ENCODE data around the gene RRAGC.
"Not testable (repeated sequence)": the region's sequence is repeated elsewhere in the genome, so short reads cannot be mapped to it uniquely, and the experiment has no call there.

Gene RRAGC

DNA sequence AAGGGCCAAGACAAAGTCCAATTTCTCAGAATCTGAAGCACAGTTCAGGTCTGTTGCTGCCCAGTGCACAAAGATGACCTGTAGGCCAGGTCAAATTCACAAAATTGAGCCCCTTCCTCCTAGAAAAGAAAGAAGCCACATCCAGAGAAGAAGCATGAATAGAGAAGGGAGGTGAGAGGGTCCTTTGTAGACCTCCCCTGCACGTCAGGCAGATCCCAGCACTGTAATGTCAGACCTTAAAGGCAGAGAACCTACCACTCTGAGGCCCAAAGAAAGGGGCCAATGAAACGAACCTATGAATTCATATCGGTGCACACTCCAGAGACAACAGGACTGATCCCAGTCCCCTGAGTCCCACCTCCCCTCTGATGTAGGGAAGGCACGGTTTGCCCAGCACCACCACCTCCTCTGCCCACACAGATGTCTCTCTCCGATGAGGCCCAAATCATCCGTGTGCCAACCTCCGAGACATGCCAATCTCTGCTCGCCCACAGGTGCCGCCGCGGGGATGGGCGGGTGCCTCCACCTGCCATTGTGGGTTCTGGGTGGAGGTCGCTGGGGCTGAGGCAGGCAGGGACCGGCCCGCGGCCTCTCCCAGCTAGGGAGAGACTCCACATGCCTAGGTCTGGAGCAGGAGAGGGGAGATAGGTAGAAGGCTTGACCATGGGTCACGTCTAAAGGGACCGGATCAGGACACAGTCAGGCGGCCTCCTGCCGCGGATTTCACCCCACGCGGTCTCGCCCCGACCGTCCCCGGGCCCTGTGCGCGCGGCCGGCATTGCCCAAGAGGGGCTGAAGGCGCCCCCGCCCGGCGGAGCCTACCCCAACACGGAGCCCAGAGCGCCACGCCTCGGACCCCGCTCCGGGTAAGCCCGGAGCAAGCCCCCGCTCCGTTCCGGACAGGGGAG, 42.1 kb downstream of the RRAGC start:
- DNase-seq (ENCODE audit: low read depth in 2 of 2), result no peak

DNA sequence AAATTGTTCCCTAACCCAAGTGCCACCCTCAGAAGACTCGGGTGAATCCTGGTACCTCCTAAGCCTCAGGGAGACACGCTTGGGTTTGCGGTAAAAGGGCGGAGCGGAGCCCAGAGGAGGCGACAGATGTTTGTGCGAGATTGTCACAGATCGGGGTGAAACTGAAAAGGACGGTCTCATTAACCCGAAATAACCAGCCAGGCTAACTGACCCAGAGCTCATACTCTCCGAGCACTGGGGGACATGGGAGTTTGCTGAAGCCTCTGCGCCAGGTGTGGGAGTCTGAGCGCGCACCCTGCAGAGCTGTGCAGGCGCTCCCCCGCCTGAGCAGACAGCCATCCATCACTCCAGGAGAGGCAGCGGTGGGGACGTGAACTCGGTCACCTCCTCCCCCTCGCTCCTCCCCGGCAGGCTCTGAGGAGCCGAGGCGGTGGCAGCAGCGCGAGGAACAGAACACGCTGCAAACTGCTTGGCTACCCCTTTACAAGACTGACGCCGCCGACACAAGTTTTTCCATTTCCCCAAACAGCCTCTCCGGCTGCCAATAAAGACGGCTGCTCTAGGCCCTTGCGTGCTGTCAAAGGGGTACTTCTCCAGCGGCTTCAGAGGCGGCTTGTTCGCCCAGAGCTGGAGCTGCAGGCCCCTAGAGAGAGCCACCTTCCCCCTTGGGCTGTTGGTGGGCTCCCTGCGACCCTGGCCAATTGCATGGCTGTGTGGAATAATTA, 43.5 kb downstream of the RRAGC start:
- no peak for DNase-seq (ENCODE audit: low read depth in 2 of 2)

DNA sequence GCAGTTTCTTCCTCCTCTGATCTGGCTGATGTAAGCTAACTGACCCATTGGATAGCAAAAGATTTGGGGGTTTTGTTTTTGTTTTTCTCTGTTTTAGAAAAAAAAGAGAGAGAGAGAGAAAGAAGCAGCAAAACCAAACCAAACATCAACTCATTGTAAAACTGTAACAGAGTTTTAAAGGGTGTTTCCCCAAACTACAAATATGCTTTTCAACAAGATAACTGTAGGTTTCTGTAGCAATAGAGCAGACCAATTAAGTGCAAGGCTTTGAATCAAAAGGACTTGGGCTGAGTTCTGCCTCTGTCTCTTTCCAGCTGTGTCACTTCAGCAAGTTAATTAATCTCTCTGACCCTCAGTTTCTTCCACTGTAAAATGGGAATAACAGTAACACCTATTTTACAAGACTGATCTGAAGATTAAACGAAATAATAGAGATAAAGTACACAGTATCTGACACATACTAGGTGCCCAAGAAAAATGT, 44.5 kb downstream of the RRAGC start:
- DNase-seq (ENCODE audit: low read depth in 2 of 2), result no peak

DNA sequence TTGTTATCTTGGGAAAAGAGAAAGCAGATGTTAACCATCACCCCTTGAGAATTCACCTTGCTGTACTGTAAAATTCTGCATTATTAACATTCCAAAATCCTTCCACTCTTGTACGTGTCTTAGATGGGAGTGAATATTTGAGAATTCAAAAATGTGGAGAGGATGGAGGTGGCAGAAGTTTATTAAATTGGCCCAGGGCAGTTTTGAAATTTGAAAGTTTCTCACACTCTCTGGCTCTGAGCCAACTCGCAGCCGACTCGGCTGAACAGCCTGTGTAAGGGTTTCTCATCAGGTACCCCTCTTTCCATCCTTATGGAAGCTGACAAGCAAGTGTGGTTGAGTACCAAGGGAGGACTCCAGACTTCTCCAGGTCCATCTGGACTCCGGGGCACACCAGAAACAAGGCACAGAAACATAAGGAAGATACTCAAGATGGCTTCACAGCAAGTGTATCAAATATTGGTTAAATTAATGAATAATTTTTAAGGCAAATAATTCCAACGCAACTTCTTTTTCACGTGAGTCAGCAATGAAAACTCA, 45.1 kb downstream of the RRAGC start:
- no peak for DNase-seq (ENCODE audit: low read depth in 2 of 2)

DNA sequence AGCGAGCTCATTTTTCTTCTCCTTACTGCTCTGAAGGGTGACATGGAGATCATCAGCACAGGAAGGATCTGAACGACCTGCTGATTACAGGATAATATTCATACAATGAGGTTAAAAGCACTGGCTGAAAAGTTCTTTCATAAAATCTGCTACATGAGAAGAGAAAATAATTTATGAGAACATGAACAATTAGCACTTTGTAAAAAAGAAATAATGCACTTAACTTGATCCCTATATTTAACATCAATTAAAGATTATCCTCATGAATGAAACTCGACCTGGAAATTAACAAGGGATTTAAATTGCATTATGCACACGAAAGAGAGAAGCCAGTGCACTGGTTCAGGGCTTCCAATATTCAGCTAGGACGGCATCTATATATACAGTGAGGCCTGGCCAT, 46.6 kb downstream of the RRAGC start:
- no peak for DNase-seq (ENCODE audit: low read depth in 2 of 2)

DNA sequence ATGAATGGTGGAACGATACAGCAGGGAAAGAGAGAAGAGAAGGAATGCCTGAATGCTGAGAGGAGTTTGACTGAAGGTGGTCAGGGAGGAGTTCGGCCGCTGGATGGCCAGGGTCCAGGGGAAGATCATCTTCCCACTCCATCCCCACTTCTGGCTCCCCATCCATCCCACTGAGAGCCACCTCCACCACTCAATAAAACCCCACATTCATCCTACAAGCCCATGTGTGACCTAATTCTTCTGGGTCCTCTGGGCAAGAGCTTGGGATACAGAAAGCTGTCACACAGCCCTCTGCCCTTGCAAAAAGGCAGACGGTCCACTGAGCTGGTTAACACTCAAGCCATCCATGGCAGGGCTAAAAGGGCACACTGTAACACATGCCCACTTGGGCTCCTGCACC, 48.1 kb downstream of the RRAGC start:
- DNase-seq (ENCODE audit: low read depth in 2 of 2), result not testable (repeated sequence)

DNA sequence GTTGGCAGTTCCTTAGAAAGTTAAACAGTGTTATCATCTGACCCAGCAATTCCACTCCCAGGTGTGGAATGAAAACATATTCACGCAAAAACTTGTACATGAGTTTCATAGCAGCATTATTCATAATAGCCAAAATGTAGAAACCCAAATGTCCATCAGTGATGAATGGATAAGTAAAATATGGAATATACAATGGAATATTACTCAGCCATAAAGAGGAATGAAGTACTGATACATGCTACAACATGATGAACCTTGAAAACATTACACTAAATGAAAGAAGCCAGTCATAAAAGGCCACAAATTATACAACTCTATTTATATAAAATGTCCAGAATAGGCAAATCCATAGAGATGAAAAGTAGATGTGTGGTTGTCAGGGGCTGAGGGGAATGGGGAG, 53.5 kb downstream of the RRAGC start:
- no peak for DNase-seq (ENCODE audit: low read depth in 2 of 2)

DNA sequence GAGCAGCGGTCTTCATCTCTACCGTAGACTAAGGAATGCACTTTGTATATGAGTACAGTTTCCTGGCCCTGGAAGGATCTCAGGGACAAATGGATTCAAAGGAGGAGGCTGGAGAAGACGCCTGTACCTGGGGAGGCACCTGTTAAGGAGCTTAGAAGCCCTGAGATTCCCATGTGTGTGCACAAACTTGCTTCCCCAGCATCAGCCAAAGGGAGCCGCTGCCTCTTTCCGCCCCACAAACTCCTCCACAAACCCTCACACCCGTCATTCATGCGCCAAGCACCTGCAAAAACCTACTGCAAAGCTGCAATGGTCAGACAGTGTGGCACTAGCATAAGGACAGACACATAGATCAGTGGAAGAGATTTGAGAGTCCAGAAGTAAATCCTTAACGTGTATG, 54.5 kb downstream of the RRAGC start:
- DNase-seq (ENCODE audit: low read depth in 2 of 2), result no peak

DNA sequence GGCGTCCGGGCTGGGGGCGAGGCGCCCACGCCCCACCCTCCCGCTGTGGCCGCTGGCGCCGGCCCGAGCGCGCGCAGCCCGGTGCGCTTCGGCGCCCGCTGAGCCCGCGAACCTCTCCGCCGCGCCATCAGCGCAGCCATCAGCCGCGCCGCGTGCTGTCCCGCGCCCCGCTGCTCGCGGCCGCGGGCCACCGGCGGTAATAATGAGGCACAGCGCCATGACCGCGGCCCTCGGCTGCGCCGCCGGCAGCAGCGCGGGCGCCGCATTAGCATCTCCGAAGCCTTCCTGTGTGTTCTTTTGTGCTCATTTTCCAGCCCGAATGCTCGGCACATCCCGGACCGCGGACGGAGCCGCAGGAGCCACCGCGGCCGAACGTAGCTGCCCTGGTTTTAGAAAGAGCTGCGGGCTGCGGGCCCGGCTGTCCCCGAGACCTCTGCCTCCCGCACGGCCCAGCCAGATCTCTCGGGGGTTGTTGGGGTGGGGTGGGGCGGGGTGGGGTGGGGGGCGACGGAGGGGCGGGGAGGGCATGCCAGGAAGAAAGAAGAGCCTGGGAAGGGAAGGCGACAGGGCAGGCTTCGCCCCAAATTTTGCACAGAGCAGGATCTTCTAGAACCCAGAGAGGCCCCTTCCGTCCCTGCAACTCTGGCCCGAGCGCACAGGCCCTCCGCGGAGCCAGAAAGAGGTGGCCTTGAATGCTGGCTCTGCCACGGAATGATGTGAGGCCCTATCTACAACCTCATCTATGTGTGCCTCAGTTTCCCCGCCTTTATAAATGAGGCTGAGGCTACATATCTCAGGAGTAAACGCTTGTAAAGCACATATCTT, 55.3 kb downstream of the RRAGC start:
- no peak for DNase-seq (ENCODE audit: low read depth in 2 of 2)

DNA sequence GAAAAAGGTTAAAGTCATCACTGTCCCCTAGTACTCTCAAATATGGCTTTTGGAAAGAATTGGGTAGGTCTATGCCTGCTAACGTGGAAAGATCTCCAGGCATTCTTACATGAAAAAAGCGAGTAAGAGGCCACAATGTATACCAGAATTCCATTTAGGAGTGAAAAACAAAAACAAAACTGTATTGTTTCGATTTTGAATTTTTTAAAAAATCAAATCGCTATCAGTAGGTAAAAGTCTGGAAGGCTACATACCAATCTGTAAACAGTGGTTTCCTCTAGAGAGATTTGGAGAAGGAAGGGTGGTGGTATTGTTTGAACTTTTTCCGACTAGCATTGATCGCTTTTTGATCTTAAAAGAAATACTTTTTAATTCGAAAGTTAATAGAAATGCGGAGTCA, 55.9 kb downstream of the RRAGC start:
- DNase-seq (ENCODE audit: low read depth in 2 of 2), result no peak

DNA sequence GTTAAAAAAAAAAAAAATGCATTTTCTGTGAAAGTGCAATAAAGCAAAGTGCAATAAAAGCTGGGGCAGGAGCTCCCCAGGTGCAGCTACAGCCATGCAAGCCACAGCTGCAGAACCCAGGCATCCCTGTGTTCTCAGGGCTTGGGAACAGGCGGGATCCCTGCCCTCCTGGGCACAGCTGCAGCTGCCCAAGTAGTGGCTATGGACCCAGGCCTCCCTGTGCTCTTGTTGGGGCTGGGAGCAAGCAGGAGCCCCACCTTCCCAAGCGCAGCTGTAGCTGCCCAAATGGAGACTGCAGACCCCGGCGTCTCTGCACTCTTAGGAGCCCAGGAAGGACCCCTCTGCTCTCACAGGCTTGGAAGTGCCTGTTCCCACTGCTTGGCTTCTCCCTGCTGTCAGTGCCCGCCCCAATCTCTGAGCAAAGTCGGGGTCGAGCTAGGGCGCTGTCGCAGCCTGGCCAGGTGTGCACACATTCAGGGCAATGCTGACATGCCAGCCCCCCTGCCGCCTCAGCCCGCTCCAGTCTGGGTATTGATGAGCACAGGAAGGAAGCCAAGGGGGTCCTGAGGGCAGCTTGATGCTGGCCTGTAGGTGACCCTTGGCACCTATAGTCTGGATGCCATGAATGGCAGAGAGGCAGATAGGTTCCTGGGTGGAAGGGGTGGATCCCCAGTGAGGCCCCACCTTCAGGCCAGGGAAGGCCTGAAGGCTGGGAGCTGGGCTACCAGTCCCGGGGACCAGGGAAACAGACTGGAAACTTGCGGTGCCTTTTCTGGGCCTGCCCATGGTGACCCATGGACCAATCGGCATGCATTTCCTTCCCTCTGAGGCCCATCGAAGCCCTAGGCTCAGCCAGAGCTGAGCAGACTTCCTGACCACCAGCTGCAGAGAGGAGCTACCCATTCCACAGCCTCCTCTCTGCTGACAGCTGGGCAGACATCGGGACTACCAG, 58.6 kb downstream of the RRAGC start:
- no peak for DNase-seq (ENCODE audit: low read depth in 2 of 2)

DNA sequence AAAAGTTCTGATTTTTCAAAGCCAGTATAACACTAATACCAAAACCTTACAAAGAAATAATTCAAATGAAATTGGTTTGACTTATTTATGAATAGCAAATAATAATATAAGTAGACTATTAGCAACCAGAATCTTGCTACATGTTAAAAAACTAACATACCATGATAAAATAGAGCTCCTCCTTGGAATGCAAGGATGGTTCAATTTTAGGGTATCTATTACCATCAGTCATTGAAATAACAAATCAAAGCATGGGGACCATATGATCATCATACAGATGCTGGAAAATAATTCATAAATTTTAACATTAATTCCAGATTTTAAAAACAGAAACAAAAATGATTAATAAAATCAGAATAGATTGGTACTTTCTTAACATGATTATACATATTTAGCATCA, 66.3 kb downstream of the RRAGC start:
- no peak for DNase-seq (ENCODE audit: low read depth in 2 of 2)

DNA sequence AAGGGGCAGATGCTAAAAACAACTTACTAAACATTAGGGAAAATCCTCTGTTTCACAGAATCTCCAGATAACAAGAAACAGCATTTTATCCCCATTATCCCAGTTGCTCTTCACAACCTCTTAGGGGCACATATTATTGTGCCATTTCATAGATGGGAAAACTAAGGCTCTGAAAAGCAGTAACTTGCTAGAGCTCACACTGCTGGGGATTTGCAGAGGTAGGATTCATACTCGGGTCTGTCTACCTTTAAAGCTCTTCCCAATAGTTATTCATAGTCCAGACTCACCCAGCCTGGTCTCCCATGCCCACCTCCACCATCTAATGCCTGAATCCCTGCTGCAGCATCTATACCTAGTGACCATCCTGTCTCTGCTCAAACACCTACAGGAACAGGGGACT, 67.7 kb downstream of the RRAGC start:
- DNase-seq (ENCODE audit: low read depth in 2 of 2), result no peak

DNA sequence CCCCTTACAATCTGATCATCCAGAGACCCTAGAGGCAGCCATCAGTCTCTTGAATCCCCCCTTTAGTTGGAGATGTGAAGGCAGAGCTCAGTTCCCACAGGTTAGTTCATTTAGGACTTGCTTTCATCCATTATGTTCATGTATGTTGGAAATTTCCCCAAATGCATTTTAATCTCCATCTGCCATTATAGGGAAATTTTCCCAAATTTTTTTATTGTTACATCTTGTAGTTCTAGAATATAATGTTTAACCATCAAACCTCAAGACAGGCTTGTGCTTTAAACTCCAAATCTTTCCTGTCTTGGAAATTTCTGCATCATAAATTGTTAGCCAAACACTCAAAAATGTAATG, 68.4 kb downstream of the RRAGC start:
- DNase-seq (ENCODE audit: low read depth in 2 of 2), result no peak

DNA sequence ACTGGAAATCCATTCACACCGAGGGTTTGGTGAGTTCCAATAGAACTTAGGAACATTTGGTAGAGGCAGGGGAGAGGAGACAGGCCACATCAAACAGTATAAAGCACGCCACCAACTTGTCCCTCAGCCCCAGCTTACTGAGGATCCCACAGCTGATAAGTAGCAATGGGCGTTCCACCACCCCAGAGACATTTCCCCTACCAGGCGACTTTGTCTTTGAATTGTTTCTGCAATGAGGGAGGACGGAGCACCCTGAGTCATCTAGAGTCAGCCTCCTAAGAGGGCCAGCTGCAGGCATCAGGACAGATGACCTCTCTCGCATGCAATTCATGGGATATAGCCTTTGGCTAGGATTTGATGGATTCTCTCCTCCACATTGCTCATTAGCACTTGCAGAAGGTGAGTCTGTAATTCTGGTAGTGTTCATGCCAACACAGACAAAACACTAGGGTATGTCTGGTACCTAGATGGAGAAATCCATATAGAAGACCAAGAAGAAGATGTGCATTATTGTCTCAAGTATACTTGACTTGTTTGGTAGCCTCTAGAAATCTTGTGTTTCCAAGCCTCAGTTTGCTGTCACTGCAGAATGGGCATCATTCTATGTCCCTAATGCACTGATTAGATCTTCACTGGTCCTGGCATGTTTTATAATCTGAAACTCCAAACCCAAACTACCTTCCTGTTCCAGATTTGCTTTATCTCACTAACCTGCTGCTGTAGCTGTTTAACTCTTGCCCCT, 69.0 kb downstream of the RRAGC start:
- no peak for DNase-seq (ENCODE audit: low read depth in 2 of 2)

DNA sequence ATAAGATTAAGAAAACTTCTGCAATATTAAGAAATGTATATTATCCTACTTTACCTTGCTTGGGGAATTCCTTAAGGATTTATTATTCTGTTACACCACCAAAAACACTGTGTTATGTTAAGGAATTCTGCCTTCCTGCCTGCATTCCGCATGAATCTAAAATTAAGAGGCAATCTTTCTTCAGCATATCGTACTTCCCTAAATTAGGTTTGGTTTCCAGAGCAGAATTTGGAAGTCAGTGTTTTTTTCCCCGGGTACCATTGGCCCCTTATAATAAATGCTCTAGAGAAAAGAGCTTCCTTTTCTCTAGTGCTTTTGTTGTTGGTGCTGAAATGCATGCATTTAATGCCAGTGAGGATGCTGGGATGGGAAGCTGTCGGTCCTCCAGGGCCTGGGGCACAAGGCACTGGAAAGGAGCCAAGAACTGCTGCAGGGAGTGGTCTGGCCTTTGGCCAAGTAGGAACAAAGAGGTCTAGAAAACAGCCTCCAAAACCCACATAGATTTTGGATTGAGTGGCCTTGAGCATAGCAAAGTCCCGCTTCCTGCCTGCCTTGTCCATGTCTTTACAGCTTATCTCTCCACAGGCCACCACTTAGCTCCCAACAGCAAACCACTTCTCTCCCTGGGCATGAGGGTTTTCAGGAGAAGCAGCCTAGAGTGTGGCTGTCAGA, 69.9 kb downstream of the RRAGC start:
- no peak for DNase-seq (ENCODE audit: low read depth in 2 of 2)

DNA sequence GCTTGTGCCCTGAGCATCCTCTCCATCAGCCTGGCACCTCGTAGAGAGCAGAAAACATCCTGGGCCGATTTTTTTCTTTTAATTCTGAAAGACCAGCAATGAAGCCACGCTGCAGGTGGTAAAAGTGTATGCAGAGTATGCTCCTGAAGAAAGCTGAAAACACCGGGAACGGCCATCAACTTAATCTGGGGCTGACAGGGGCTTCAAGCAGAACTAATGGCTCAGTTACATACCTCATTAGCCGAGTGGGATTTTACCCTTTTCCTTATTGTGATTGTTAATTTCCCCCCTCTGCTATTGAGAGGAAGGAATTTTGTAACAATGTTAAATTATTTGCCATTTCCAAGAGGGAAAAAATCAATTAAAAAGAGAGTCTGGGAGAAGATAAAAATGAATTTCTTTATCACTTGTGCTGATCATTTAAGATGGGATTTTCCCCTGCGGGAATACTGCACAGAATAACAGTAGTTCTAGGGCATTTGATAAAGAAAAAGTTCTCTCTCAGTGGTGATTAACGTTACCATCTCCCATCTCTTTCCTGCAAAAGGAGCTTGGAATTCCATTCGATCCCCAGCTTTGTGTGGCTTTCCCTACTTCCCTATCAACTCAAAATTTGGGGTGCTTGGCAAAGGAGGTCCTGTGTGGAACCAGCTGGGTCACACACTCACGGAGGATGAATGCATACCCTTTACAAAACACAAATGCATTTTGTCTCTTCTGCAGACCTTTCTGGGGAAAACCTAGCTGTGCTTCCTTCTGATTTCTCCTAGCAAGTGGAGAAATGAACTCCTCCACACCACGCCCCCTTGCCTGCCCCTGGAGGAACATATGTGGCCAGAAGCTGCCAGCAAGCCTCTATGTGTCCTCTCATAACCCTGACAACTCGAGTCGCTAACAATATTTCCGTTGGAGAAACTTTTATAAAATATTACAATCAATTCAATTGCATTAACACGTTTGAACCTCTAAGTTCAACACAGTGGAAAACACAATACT, 70.9 kb downstream of the RRAGC start:
- no peak for DNase-seq (ENCODE audit: low read depth in 2 of 2)
